CD4-positive, alpha-beta T cell treated with Interleukin-17A for 1 hour (primary cell): Measurements from ENCODE around the gene MYCBPAP.

Experiments used
- DNase-seq: peaks from one replicate; pipeline ENCODE4 v3.0.0-alpha.2; 2020

The MYCBPAP gene

GRCh38 chr17:50517504-50518383 is 9.5 kb downstream of the MYCBPAP start:
- no peak for DNase-seq

GRCh38 chr17:50518384-50519023 is 10.3 kb downstream of the MYCBPAP start:
- no peak for DNase-seq

GRCh38 chr17:50519141-50519834 is 11.0 kb downstream of the MYCBPAP start:
- DNase-seq: no peak

- DNase-seq: no peak
These were observed 12.2 kb downstream of the MYCBPAP start for GRCh38 chr17:50520483-50520882.

GRCh38 chr17:50521514-50521913 is 13.3 kb downstream of the MYCBPAP start:
- DNase-seq: no peak

GRCh38 chr17:50522766-50523165 is 14.5 kb downstream of the MYCBPAP start:
- no peak for DNase-seq

- no peak for DNase-seq
These were observed 15.0 kb downstream of the MYCBPAP start for GRCh38 chr17:50523208-50523607.

- DNase-seq: no peak
These were observed 16.6 kb downstream of the MYCBPAP start for GRCh38 chr17:50524838-50525237.

GRCh38 chr17:50527155-50527762 is 19.0 kb downstream of the MYCBPAP start:
- no peak for DNase-seq

GRCh38 chr17:50527949-50528474 is 19.8 kb downstream of the MYCBPAP start:
- DNase-seq: no peak

GRCh38 chr17:50529849-50530248 is 21.6 kb downstream of the MYCBPAP start:
- no peak for DNase-seq

- no peak for DNase-seq
These were observed 23.3 kb downstream of the MYCBPAP start for GRCh38 chr17:50531428-50532025.

- no peak for DNase-seq
These were observed 24.3 kb downstream of the MYCBPAP start, which contains the start of gene EPN3 for GRCh38 chr17:50532452-50533024. TSS of gene EPN3 (plus strand) at chr17:50532735. CDS start at chr17:50536557, 3,822 bp downstream.

GRCh38 chr17:50533185-50533584 is 24.9 kb downstream of the MYCBPAP start:
- no peak for DNase-seq

- no peak for DNase-seq
These were observed 25.5 kb downstream of the MYCBPAP start for GRCh38 chr17:50533720-50534148.

GRCh38 chr17:50534222-50534978 is 26.2 kb downstream of the MYCBPAP start:
- no peak for DNase-seq

GRCh38 chr17:50534979-50535326 is 26.7 kb downstream of the MYCBPAP start:
- DNase-seq: no peak

- DNase-seq: no peak
These were observed 27.2 kb downstream of the MYCBPAP start for GRCh38 chr17:50535407-50535806.

- DNase-seq: no peak
These were observed 28.7 kb downstream of the MYCBPAP start for GRCh38 chr17:50536683-50537646.
